Esophagus mucosa (tissue), 1 donor: Measurements from ENCODE around the gene TNIP2. TPM values are rescaled to one million over a fixed set of nuclear protein-coding genes. Genes with fewer than 3 reads are reported as not detected.

Experiments used
- ATAC-seq: fragments of 200-7000 bp; cut with Tn5 transposase; one replicate; pipeline ENCODE4 v1.9.1; 2020
- total RNA-seq: library from RNA; stranded (reverse); gene quantifications from one replicate; pipeline ENCODE4 v1.2.4, GENCODE V29; 2023
- donor health status: DM: yes; HTN: yes; CAD: no.

The TNIP2 gene, protein sequence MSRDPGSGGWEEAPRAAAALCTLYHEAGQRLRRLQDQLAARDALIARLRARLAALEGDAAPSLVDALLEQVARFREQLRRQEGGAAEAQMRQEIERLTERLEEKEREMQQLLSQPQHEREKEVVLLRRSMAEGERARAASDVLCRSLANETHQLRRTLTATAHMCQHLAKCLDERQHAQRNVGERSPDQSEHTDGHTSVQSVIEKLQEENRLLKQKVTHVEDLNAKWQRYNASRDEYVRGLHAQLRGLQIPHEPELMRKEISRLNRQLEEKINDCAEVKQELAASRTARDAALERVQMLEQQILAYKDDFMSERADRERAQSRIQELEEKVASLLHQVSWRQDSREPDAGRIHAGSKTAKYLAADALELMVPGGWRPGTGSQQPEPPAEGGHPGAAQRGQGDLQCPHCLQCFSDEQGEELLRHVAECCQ
- total RNA-seq = 25.1 TPM

DNA sequence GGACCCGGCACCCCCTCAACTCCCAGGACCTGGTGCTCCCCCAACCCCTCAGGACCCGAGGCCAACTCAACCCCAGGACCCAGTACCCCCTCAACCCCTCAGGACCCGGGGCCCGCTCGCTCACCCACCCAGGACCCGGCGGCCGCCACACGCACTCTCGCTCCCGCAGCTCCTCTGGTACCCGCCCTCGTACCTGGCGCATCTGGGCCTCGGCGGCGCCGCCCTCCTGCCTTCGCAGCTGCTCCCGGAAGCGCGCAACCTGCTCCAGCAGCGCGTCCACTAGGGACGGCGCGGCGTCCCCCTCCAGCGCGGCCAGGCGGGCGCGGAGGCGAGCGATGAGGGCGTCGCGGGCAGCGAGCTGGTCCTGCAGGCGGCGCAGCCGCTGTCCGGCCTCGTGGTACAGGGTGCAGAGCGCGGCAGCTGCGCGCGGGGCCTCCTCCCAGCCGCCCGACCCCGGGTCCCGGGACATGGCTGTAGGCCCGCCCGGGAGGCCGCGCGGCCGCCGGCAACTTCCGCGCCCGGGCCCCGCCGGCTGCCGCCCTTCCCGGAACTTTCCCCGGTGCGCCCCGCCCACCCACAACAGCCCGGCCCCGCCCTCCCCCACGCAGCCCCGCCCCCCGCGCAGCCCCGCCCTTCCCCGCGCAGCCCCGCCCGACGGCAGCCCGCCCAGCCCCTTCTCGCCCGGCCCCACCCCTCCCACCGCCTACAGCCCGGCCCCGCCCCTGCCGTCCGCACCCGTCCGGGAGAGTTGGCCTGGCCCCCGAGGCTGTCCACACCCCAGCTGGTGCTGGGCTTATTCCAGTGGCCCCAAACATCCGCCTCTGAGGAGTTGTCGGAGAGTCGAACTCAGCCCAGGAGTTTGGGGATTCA lies at the start of gene TNIP2:
TSS of gene TNIP2 (minus strand) at position 516 of the 870 bp plus-strand sequence. CDS start at position 469, 47 bp downstream.
- ATAC-seq = peak; percentile 84

GRCh38 chr4:2804973-2805501 lies 48.9 kb upstream of the TNIP2 start:
- ATAC-seq = no peak

- ATAC-seq = no peak
Observed at GRCh38 chr4:2804449-2804972, 48.4 kb upstream of the TNIP2 start.

DNA sequence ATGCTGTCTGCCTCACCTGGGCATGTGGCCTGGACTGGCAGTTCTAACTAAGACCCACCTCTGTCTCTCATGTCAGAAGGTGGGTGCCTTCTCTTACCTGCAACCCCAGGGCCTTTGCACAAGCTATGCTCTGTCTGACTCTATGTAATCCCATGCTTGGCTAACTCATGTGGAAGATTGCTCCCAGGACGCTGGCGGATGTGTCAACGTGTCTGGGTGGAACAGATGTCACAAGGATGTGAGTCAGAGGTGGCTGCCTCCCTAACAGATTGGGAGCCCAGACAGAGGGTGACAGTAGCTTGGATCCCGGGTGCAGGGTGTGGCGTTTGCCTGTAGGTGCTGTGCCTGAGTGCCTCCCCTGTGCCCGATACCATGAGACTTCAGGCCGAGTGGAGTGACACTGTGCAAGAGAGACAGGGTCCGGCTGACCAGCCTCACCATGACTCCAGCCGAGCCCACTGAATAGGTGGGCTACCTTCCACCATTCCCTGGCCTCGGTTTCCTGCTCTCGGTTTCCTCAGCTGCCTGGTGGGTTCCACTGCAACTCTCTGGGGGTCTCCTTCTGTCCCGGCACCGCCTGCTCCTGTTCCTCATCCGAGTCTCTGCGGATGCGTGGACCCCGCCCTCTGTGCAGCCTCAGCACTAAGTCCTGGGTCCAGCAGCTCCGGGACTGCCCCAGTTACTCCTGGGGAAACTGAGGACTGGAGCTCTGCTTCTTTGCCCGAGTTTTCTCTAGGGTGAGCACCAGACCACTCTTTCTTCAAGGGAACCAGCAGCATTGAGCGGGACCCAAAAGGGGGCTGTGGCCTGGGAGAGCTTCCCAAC lies 47.7 kb upstream of the TNIP2 start:
- ATAC-seq = peak; percentile 69

DNA sequence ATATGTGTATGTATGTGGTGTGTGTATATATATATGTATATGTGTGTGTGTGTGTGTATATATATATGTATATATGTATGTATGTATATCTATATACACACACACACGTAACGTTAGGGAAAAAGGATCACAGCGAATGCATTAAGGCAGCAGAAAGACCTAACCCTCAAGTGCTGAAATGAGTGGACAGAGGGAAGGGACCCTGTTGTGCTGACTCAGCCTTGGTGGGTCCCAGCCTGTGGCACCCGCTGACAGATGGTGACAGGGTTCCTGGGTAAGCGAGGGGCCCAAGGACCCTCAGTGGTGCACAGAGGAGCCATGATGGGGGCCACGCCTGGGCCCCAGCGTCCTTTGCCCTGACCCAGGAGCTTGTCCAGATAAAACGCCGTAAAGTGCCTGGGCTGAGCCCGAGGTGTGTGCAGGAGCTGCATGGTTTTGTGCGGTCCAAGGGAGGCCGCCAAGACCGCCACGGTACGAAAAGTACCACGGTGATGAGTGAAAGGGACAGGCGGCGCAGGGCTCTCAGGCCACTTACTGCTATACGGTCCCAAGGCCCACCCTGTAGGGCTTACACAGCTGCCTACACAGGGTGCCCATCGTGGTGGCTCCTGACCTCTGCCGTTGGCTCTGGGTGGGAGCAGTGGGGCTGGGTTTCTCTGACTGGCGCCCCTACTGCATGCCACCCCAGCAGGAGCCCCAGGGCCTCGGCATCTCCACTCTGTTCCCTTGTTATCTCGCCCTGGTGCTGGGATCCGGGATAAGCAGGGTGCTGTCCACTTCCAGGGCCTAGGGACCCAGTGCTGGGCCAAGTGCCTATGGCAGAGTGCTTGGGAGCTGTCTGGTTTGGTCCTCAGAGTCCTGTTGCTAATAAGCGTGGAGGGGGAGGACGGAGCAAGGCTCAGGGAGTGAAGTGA lies 46.7 kb upstream of the TNIP2 start:
- no peak for ATAC-seq

DNA sequence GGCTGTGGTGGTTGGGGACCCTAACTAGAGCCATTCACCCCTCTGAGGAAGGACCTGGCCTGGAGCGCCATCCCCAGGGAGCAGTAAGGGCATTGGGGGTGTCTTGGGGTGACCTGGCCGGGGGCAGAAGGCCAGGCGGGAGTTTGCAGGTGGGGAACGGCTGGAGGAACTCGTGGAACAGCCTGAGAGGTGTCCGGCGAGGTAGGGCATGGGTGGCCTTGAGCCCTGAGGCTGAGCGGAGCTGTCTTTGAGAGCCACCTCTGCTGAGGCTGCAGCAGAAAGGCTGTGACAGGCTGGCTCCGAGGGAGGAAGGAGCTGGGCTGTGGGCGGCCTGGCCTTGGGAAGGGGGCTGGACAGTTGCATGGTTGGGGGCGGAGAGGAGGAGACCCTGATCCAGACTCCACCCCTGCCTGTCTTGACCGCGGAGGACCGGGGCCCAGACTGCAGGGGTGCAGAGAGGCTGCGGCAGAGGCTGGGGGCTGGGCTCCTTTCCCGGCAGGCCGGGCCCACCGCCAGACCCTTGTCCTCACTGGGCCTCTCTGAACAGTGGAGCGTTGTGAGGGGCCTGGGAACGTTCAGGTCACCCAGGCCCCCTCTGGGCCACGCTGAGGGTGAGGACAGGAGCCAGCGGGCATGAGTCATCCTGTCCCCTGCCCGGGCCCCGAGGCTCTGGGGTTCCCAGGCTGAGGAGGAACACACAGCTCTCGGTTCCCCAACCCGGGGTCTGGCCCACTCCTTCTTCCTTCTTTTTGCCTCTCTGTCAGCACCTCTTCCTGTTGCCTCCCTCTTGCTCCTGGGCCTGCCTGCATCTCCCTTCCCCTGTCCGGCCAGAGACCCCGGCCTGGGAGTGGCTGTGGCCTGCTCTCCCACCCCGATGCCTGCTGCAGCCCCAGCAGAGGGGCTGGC lies 44.8 kb upstream of the TNIP2 start:
- no peak for ATAC-seq

DNA sequence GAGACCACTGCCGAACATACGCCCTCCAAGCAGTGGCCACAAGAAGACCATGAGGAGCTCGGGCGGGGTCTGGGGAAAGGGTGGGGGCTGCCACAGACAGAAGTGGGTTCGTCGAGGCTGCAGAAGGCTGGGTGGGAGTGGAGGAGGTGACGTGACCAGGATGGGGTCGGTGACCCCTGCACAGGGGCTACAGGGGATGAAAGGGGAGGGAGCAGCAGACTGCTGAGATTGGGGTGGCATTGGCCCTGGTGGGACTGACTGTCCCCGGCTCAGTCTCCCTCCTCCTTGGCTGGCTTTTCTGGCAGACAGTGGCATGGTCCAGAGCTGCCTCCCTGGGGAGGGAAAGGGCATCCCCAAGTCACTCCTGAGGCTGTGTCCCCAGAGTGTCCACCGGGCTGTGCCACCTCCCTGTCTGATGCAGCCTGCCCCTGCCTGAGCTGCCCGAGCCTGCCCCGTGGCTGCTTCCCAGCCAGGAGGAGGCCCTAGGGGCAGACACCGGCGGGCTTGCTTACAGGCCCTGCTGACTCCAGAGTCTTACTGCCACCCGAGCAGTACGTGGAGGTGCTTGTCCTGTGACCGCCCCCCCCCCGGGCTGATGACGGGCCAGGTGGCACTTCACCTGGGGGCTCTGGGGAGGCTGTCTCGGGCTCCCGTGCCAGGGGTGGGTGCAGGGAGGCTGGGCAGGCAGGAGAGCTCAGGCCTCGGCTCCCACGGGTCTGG lies 44.0 kb upstream of the TNIP2 start:
- no peak for ATAC-seq

GRCh38 chr4:2799224-2799911 lies 43.2 kb upstream of the TNIP2 start:
- ATAC-seq = no peak

DNA sequence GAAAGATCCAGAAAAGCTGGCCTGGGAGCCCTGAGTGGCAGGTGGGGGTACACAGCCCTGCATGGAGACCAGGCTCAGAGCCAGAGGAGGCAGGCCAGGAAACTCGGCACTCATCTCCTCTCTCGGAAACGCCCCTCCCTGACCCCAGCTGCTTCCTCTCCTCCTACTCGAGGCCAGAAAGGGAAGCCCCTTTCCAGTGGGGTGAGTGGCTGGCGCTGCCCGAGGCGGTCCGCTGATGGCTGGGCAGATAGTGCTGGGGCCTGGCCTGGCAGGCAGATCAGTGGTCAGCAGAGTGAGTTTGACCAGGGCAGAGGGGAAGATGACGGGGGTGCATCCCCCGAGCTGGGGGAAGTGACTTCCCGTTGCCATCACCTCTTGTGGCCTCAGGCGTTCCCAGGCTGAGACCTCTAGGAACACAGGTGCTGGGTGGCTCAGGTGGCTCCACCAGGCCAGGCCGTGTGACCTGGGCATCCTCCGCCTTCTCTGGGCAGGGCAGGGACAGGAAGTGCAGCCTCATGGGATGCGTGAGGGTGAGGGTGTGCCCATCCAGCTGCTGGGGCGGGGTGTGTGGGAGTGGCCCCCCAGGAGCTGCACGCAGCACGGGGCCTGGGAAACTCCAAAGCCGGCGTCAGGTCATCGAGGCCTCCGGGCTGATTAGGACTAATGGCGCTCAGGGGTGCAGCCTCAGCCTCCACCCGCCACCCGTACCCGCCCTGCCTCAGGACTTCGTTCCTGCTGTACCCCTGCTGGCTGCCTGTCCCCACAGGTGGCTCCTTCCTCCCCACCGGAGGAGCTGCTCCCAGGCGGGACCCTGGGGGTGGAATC lies 42.5 kb upstream of the TNIP2 start:
- peak; percentile 77 for ATAC-seq

- no peak for ATAC-seq
Observed at GRCh38 chr4:2797545-2798305, 41.6 kb upstream of the TNIP2 start.

DNA sequence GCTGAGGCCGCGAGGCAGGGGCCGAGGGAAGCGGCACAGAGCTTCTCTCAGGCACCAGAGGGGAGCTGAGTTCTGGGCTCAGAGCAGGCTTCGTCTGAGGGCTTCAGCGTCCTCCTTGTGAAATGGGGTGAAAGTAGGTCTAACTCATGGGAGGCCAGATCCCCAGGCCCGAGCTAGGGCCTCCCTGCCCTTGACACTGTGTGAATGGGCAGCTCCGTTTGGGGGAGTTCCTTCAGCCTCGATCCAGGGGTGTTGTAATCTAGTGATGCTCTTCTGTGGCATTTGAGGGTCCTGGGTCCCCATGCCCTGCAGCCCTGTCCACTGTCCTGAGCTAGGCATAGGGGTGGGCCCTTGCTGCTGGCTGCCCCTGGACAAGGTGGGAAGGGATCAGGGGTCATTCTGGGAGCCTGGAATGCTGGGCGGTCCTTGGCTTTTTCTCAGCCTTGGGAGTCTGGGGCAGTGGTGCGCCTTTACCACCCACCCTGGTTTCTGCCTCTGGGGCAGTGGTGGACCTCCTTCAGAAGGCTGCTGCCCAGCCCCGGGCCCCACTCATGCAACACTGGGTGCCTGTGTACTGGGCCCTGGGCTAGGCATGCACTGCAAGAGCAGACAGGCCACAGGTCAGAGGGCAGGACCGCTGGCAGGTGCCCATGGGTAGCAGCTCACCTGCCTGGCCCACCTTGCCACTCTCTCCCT lies 40.9 kb upstream of the TNIP2 start:
- no peak for ATAC-seq

DNA sequence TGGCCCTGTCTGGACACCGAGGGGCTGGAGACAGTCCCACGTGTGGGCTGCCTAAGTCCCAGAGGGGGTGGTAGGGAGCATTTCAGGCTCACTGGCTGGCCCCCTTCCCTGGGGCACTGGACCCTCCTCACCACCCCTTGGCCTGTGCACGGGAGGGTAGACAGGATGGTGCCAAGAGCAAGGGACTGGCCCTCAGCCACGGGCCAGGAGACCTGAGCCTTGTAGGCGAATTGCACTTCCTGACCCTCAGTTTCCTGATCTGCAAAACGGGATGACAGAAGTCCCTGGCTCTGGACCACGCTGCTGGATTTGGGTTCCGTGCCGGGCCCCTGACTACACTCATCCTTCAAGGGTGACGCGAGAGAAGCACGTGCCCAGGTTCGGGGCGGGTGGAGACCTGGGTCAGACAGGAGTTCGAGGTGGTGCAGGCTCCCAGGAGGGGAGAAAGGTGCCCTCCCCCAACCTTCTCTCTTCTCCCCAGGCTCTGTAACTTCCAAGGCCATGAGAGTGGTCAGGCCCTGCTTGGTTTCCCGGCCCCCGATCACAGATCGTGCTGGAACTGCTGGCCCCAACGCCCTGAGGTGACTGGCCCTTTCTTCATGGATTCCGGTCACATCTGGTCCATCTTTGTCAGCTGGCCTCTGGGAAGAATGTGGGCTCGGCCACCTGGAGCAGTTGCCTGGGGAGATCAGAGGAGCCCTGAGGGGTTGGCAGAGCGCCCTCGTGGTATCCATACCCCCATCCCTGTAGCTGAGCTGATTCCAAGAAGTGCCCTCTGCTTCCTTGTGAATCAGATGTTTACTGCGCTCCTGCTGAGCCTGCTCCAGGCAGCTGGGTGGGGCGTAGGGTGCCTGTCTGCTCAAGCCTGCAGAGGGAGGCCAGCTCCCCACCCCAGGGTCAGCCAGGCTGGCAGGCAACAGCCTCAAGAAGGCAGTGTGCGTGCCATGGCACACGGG lies 40.0 kb upstream of the TNIP2 start:
- ATAC-seq = peak; percentile 64

GRCh38 chr4:2795300-2795892 lies 39.3 kb upstream of the TNIP2 start:
- no peak for ATAC-seq

GRCh38 chr4:2794486-2795299 lies 38.6 kb upstream of the TNIP2 start:
- ATAC-seq = no peak
